Cerebellar nuclear complex (tissue), 1 donor: ENCODE measurements around the gene NFIX.

Source experiments
- DNase-seq, 2 experiments: peaks; one replicate each; lab custom pipeline; 2025; lab: John Stamatoyannopoulos, UW

NFIX gene

DNA sequence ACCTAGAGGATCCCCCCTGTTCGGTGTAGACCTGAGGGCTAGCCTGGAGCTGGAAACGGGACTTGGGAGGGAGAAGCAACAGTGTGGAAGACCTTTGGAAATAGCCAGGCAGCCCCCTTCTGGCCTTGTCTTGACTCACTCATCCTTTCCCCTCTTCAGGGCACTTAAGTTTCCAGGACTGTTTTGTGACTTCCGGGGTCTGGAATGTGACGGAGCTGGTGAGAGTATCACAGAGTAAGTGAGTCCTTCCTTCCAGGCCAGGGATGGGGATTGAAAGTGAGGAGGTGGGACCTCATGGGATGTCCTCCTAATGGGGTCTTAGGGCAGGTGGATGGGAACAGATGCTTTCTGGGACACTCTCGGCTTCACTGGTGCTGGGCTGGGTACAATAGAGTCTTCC, 78.0 kb downstream of the NFIX start:
- DNase-seq, result no peak

DNA sequence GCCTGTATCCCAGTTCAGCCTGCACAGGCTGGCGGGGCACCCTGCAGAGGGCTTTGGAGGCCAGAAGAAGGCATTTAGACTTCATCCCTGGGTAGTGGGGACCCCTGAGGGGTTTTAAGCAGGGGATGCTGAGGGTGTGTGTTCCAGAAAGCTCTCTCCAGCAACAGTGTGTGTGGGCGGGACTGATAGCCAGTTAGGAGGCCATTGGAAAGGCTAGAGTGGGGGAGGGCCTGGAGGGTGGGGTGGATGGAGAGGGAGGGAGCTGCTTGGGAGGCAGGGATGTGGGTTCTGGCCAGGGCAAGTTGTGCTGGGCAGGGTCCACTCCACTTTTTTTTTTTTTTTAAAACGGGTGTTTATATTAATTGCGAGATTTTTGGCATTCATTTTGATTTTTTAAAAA, 79.1 kb downstream of the NFIX start:
- no peak for DNase-seq

DNA sequence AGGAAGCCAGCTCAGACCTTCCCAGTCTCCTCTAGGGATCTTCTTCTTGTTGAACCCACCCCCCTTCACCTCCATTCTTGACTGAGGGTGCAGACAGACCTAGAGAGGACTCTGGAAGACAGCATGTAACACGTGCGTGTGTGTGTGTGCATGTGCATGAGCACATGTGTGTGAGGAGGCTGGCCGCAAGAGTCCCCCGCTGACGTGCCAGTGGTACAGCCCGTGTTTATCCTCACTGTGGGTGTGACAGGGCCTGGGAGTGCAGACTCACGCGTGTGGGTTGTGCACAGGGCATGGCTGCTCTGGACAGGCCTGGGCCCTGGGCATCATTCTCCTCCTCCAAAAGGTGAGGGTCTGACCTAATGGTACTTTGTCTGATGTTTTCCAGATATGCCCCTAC, 81.0 kb downstream of the NFIX start:
- DNase-seq, result no peak

- DNase-seq, result no peak
These were observed 81.5 kb downstream of the NFIX start for GRCh38 chr19:13076787-13077186.

GRCh38 chr19:13077240-13077639, 82.0 kb downstream of the NFIX start:
- no peak for DNase-seq

DNA sequence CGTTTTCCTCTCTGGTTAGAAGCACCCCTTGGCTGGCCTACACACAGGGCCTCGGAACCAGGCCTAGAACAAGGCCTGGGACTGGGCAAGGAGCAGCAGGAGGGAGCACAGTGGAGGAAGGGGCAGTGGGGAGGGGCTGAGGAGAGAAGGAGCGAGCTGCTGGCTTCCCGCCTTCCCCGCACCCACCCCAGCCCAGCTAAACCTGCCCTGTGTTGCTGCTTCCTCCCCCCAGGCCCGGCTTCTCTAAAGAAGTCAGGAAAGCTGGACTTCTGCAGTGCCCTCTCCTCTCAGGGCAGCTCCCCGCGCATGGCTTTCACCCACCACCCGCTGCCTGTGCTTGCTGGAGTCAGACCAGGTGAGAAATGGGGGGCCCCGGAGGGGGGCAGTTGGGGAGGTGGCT, 83.1 kb downstream of the NFIX start:
- DNase-seq, result no peak

DNA sequence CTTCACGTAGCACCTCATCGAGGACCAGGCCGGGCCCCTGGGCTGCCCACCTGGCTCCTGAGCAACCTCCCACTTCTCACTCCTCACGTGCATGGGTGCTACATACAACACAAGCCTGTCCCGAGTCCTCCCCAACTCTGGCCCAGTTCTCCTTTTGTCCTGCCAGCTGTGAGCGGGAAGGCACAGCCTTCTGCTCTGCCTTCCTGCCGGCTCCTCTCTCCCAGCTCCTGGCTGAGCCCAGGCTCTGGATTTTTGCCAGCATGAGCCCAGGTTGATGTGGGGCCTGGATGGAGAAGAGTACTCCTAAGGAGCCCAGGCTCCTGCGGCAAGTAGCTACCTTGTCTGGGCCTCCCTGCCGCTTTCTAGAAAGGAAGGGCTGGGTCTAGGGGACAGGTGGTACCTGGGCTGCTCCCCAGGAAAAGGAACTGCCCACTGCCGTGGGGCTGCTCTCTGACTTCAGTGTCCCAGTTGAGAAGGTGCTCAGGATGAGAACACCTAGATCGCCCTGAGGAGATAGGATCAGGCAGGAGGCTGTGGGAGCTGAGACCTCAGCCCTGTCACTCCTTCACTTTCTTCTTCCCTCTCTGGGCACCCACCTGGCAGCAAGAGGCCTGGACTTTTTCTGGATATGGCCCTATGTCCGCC, 83.7 kb downstream of the NFIX start:
- no peak for DNase-seq

GRCh38 chr19:13079542-13079986, 84.3 kb downstream of the NFIX start:
- DNase-seq, result no peak

- no peak for DNase-seq
These were observed 87.1 kb downstream of the NFIX start for GRCh38 chr19:13082192-13083007.

GRCh38 chr19:13083008-13083404, 87.7 kb downstream of the NFIX start:
- DNase-seq, result no peak

DNA sequence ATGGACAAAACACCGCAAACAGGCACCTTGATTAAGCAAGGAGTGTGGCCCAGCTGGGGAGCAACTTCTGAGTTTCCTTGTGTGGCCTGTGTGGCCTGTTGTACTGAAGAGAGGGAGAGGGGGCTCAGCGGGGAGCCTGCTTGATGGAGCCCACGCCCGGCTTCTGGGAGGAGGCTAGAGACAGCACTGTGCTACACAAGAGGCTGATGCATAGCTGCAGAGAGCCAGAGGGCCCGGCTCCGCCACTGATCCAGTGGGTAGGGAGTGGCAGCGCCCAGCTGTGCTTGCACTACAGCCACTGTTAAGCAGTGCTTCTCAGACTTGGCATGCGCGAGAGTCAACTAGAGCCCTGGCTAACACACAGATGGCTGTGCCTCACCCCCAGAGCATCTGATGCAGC, 88.4 kb downstream of the NFIX start:
- DNase-seq, result no peak

GRCh38 chr19:13085666-13086065, 90.4 kb downstream of the NFIX start:
- DNase-seq, result no peak

DNA sequence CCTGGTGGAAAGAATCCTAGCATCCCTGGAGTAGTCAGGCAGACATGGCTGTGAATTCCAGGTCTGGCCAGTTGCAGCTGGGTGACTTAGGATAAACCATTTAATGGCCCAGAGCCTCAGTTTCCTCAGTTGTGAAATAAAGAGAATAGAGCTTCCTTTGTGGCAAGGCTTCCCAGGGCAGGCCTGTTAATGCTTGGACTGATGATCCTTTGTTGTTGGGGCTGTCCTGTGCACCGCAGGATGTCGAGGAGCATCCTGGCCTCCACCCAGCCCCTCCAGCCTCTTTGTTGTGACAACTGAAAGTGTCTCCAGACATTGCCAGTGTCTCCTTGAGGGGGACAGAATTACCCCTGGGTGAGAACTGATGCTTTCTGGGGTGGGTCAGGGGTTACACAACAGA, 91.1 kb downstream of the NFIX start:
- DNase-seq, result no peak

DNA sequence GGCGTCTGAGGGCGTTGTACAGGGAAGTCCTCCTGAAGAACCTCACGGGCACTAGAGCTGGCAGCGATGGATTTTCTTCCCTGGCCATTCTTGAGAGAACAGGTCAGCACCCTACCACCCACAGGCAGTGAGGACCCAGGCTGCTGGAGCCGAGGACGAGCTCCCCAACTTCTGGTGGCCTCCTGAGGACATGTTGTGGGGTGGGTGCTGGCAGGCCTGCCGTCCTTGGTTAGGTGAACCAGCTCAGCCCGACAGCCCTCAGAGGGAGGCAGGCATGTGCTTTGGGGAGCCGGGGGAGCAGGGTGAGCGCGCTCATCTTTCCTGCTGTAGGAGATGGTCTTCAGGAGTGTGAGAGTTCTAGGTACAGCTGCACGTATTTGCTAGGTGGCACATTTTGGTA, 92.0 kb downstream of the NFIX start:
- no peak for DNase-seq

- no peak for DNase-seq
These were observed 92.7 kb downstream of the NFIX start for GRCh38 chr19:13087795-13088537.

- no peak for DNase-seq
These were observed 94.0 kb downstream of the NFIX start for GRCh38 chr19:13089139-13089856.

DNA sequence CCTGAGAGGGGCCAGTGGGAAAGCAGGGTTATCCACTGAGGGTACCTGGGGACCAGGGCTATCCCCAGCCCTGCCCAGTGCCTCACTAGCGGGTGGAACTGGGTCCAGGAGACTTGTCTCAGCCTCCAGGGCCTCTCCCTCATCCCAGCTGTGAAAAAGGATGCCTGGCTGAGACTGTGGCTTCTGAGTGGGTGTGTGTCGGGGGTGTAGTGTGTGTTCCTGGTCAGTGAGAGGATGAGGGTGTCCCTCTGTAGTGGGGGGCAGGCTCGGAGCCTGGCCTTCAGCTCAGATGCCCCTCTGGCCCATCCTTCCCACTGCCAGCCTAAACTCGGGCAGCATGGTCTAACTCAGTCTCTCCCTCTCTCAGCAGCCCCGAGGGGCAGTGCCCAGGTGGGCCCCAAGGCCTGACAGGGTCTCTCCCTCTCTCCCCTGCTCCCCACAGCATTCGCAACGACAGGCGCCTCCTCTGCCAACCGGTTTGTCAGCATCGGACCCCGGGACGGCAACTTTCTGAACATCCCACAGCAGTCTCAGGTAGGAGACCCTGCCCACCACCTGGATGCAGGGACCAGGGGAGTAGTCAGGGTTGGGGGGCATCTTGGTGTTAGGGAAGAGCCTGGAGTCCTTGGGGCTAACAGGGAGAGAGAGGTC, 94.7 kb downstream of the NFIX start:
- no peak for DNase-seq

DNA sequence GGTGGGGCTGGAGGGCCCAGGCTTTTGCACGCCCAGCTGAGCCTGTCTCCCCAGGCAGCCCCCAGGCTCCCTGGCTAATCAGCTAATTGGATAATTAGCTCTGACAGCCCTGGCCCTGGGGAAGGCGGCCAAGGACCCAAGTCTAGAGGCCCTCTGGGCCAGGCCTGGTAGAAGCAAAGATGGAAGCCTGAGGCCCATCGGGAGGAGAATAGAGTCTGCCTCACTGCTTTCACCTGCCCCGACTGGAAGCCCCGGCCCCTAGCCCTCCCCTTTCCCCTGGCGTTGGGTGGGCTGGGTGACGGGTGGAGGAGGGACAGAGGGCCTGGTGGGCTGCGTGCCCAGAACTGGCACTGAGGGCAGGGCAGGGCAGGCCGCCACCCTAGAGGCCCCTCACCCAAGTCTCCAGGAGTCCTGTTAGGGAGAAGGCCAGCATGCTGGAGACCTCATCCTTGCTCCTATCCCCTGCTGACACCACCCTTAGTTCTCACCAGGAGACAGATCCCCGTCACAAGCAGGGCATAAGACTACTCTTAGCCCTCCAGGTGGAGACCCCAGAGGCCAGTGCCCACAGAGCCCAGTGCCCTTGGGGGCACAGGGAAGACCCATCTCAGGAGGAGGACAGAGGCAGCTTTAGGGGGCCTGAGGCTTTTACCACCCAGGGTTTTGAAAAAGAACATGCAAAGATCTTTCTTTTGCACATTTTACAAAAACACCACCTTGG, 95.4 kb downstream of the NFIX start:
- DNase-seq, result no peak

- DNase-seq, result no peak
These were observed 96.3 kb downstream of the NFIX start for GRCh38 chr19:13091400-13092157.

DNA sequence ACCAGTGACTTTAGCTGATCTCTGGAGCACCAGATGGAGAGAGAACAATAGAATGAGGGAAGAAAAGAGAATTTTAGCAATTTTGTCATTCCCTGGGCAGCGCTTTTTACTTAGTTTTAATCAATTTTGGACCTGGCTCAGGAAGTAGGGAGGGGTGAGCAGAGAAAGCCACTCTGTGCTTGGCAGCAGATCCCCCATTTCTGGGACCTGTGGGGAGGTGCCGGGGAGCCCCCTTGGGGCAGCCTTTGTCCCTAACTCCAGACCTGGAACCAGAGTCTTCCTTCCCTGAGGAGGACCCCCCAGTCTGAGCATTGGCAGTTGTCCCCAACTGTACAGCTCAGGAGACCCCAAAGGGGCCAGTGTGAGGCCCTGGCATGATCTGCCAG, 96.9 kb downstream of the NFIX start:
- DNase-seq, result no peak
